Neural progenitor cell (in vitro differentiated cells): ENCODE data around the gene ATXN7L1.

ENCODE experiments used
- EZH2 ChIP-seq: fragments of 200-600 bp; sonication (generic); IDR thresholded peaks from 2 replicates; pipeline ENCODE4 v1.6.1; 2017; ENCODE audit warnings: antibody characterized with exemption, mild to moderate bottlenecking, moderate library complexity
- EZH2phosphoT487 ChIP-seq: fragments of 200-600 bp; sonication (generic); IDR thresholded peaks from 2 replicates; pipeline ENCODE4 v1.6.1; 2017; ENCODE audit warnings: antibody characterized with exemption
- TF ChIP-seq, protein P1 (sequence below): fragments of 200-600 bp; sonication (generic); IDR thresholded peaks from 2 replicates; pipeline ENCODE4 v1.5.1; 2017; ENCODE audit warnings: antibody characterized with exemption, mild to moderate bottlenecking

DNA sequence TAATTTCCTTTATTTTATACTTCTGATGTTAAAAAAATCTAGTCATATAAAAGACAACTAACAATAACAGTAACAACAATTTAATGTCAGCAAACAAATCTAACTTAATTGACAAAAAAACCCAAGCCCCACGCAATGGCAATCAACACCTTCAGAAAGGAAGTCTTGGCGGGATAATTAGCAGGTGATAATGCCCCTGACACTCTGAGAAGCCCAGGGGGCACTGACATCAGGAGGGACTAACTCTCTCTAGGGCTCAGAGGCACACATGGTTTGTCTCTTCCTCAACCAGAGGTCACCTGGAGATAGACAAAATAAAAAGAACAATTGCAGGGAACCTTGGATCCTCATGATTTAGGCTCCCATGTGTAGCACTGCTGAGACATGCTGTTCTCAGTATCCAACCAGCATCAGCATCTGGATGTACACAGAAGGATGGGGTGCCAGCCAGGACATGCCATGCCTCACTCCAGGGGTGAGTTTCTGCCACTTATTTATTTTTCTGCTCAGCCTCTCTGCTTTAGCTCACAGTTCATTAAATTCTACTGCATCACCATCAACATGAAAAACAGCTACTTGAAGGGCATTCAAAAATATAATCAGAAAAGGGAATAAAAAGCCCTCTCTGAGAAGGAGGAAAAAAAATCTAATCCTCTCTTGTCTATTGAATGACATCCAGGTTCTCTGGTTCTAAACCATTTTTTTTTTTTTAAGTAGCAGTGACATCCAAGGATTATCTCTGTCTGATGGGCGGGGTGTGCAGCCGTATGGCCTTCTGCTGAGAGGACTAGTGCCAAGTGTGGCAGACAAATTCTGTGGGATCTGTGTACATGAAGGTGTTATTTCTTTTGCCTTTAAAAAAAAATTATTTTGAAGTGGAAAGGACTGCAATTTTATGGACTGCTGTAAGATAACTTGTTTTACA, 96.3 kb downstream of the ATXN7L1 start:
- TF ChIP-seq, protein P1, sequence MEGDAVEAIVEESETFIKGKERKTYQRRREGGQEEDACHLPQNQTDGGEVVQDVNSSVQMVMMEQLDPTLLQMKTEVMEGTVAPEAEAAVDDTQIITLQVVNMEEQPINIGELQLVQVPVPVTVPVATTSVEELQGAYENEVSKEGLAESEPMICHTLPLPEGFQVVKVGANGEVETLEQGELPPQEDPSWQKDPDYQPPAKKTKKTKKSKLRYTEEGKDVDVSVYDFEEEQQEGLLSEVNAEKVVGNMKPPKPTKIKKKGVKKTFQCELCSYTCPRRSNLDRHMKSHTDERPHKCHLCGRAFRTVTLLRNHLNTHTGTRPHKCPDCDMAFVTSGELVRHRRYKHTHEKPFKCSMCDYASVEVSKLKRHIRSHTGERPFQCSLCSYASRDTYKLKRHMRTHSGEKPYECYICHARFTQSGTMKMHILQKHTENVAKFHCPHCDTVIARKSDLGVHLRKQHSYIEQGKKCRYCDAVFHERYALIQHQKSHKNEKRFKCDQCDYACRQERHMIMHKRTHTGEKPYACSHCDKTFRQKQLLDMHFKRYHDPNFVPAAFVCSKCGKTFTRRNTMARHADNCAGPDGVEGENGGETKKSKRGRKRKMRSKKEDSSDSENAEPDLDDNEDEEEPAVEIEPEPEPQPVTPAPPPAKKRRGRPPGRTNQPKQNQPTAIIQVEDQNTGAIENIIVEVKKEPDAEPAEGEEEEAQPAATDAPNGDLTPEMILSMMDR = no peak
- TF ChIP-seq EZH2phosphoT487 = no peak
- TF ChIP-seq EZH2 = no peak
